ENCODE results near the gene NOL4L.

NOL4L gene

GRCh38 chr20:32576560-32576959 lies 8.6 kb downstream of the NOL4L start:
- DNase-seq (ENCODE audit: low spot score) = no peak

- no peak for DNase-seq (ENCODE audit: low spot score)
These were observed 9.3 kb downstream of the NOL4L start for GRCh38 chr20:32575805-32576204.

- no peak for DNase-seq (ENCODE audit: low spot score)
These were observed 9.9 kb downstream of the NOL4L start for GRCh38 chr20:32575227-32575581.

GRCh38 chr20:32574296-32575226 lies 10.6 kb downstream of the NOL4L start:
- no peak for DNase-seq (ENCODE audit: low spot score)

- DNase-seq (ENCODE audit: low spot score) = no peak
These were observed 11.8 kb downstream of the NOL4L start for GRCh38 chr20:32573167-32573851.

GRCh38 chr20:32572271-32572968 lies 12.7 kb downstream of the NOL4L start:
- no peak for DNase-seq (ENCODE audit: low spot score)

GRCh38 chr20:32571566-32571965 lies 13.6 kb downstream of the NOL4L start:
- no peak for DNase-seq (ENCODE audit: low spot score)

GRCh38 chr20:32570401-32571190 lies 14.5 kb downstream of the NOL4L start:
- no peak for DNase-seq (ENCODE audit: low spot score)

GRCh38 chr20:32569380-32570305 lies 15.5 kb downstream of the NOL4L start:
- no peak for DNase-seq (ENCODE audit: low spot score)

- DNase-seq (ENCODE audit: low spot score) = no peak
These were observed 16.1 kb downstream of the NOL4L start for GRCh38 chr20:32569018-32569379.

- DNase-seq (ENCODE audit: low spot score) = no peak
These were observed 17.6 kb downstream of the NOL4L start for GRCh38 chr20:32567384-32568178.

- no peak for DNase-seq (ENCODE audit: low spot score)
These were observed 18.5 kb downstream of the NOL4L start for GRCh38 chr20:32566379-32567374.

- no peak for DNase-seq (ENCODE audit: low spot score)
These were observed 19.4 kb downstream of the NOL4L start for GRCh38 chr20:32565735-32566032.

- no peak for DNase-seq (ENCODE audit: low spot score)
These were observed 20.0 kb downstream of the NOL4L start for GRCh38 chr20:32564921-32565734.

GRCh38 chr20:32564440-32564839 lies 20.7 kb downstream of the NOL4L start:
- no peak for DNase-seq (ENCODE audit: low spot score)

GRCh38 chr20:32563311-32564272 lies 21.5 kb downstream of the NOL4L start:
- no peak for DNase-seq (ENCODE audit: low spot score)

- DNase-seq (ENCODE audit: low spot score) = no peak
These were observed 22.6 kb downstream of the NOL4L start for GRCh38 chr20:32562495-32562911.
